GM12872 (cell line): ENCODE results near the gene HMX2.

Source experiments
- TF ChIP-seq, protein P1 (sequence below): IDR thresholded peaks from 3 replicates; pipeline ENCODE4 v1.5.1; 2011; ENCODE audit warnings: low read depth, mild to moderate bottlenecking, low read length, moderate library complexity; ENCODE audit not compliant: insufficient read depth

Gene HMX2

DNA sequence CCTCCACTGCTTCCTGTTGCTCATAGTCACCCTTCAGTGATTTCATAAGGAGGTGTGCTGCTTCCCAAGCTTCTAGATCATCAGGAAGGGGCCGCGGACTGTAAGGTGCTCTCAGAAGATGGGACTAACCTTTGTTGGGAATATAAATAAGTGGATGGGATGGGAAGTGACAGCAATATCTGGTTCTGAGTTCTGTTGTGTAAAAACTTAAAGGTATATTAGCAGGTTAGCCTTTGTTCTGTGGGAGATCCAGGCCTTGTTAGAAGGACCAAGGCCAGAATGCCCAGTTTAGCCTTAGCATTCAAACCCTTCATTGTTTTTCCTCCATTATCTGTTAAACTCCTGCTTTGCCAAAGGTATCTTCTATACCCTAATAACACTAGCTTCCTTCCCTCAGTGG is 18.7 kb downstream of the HMX2 start:
- TF ChIP-seq, protein P1, sequence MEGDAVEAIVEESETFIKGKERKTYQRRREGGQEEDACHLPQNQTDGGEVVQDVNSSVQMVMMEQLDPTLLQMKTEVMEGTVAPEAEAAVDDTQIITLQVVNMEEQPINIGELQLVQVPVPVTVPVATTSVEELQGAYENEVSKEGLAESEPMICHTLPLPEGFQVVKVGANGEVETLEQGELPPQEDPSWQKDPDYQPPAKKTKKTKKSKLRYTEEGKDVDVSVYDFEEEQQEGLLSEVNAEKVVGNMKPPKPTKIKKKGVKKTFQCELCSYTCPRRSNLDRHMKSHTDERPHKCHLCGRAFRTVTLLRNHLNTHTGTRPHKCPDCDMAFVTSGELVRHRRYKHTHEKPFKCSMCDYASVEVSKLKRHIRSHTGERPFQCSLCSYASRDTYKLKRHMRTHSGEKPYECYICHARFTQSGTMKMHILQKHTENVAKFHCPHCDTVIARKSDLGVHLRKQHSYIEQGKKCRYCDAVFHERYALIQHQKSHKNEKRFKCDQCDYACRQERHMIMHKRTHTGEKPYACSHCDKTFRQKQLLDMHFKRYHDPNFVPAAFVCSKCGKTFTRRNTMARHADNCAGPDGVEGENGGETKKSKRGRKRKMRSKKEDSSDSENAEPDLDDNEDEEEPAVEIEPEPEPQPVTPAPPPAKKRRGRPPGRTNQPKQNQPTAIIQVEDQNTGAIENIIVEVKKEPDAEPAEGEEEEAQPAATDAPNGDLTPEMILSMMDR: no peak

DNA sequence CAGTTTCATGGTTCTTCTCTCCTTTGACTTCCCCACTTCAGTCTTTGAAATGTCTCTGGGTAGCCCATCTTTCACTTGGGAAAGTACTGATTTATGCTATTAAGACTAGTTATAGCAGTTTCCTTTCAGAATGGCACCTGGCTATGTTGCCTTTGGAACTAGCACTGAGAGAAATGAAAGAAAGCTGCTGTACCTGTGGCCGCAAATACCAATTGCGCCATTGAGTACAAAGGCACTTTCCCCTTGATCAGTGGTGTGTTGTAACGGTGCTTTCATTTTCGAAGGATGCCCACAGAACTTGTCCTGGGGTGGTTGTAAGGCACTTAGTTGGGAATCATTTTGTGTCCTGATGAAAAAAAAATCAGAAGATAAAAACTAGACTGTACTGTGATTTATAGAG is 23.0 kb downstream of the HMX2 start:
- TF ChIP-seq, protein P1: no peak

DNA sequence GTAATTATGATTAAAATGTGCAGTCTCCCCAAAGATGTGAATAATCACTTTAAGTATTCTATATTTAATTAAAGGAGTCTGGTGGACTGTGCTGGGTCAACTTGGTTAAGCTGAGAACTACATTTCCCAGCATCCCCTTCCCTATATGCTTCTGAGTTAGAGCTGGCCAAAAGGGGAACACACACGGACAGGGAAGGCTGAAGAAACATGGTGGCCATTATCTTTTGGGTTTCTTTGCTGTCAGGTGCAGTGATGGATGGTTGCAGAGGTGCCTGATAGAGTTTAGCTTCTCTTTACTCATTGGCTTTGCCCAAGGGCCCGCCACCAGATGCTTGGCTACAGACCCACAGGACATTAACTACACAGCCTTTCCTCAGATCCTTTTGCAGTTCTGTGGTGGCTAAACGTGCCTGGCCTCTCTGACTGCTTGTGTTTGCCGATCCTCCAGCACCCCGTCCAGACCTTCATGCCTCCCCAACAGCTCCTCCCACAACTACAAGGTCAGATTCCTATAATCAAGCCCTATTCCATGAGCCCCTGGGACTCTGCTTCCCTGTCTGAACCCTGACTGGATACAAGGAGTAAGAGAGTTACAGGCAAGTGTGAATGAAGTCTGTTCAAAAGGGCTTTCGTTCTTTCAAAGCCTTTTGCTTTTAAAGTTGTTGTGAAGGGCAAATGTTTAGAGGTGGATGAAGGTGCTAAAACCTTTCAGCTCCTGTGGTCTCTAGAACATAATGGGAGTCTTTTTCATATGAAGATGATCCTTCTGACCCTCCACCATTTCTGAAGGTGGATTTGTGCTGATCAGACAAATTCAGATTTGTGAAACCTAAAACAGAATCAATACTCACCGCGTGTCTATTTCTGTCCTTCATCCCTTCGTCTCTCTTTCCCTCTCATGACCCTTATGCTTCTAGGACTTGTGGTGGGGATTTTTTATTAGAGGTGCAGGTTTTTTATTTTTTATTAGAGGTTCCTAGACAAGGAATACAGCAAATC is 27.8 kb downstream of the HMX2 start:
- TF ChIP-seq, protein P1: no peak

DNA sequence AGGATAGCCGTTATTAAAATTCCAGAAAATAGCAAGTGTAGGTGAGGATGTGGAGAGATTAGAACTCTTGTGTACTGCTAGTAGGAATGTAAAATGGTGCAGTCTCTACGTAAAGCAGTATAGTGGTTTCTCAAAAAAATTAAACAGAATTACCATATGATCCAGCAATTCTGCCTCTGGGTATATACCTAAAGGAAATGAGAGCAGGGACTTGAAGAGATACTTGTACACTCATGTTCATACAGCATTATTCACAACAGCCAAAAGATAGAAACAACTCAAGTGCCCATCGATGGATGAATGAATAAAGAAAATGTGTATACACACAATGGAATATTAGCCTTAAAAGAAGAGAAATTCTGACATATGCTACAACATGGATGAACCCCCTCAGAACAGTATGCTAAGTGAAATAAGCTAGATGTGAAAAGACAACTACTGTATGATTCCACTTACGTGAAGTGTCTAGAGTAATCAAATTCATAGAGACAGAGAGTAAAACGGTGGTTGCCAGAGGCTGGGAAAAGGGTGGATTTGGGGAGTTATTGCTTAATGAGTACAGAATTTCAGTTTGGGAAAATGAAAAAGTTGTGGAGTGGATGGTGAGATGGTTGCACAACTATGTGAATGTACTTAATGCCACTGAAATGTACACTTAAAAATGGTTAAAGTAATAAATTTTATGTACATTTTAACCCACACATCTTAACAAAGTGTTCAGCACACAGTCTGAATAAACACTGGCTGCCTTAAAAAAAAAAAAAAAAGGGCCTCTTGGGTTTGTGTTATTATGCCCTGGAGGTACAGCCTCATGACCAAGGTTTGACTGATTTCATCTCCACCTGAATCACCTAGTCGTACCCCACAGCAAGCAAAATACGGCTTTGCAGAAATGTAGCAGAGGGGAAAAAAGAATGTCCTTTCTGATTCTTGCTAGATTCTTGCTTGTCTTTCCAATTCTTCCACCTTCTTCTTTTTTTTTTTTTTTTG is 32.5 kb downstream of the HMX2 start:
- TF ChIP-seq, protein P1: no peak

DNA sequence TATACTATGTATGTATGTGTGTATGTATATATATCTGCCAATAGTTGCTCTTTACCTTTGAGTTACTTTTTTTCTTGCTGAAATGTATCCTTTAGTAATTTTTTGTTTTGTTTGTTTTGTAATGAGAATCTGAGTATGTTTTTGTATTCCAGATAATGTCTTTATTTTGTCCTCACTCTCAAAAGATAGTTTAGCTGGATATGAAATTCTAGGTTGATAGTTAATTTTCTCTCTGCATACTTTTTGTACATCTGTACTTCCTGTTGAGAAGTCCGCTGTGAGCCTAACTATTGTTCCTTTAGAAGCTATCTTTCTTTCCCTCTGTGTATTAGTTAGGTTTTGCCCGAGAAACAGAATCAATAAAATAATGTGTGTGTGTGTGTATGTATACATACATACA is 35.8 kb downstream of the HMX2 start:
- TF ChIP-seq, protein P1: no peak

DNA sequence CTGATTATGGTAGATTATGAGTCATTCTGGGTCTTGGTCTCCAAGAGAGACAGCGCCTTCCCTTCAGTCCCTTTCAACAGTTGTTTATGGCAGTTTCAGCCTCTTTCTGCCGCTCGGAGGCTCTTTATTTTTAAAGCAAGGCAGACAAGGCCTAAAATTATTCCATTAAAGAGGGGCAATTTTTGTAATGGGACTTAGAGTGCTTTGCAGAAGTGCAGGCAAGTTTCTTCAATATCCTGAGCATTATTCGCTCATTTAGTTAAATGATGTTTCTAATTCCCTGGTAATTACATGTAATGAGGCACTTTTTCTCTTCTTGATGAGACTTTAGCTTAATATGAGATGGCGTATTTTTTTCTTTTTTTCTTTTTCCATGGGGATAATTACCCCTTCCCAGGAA is 39.8 kb downstream of the HMX2 start:
- TF ChIP-seq, protein P1: no peak

DNA sequence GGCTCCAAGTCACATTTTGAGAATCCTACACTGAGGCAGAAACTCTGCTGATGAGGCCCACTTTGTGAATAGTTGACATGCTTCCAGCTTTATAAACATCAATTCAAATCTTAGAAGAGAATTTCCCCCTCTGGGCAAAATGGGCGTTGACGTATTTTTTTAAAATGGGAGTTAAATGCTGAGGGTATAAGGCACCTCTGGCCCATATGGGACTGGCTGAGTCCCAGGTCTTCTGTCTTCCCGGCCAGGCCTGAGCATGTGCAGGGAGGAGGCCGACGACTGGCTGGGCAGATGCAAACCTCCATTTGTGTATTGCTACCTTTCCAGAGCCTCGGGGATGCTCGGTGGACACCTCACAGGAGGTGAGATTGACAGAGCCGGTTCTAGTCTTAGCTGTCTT is 44.0 kb downstream of the HMX2 start:
- TF ChIP-seq, protein P1: no peak
